ENCODE results near the gene MEGF11. TPM values are rescaled to one million over a fixed set of nuclear protein-coding genes. Genes with fewer than 3 reads are reported as not detected.

MEGF11 gene
- total RNA-seq, 4 donors from 2014 or later: 0.20 TPM; not detected in 3

- no peaks in the 10 kb centered on the region for H3K9me3 ChIP-seq
These were observed 223.9 kb downstream of the MEGF11 start for GRCh38 chr15:66029650-66030049.

GRCh38 chr15:66027268-66027805, 226.2 kb downstream of the MEGF11 start:
- Histone ChIP-seq H3K9me3 (no peaks in the 10 kb centered on the region), H3K27ac (no peak overlapping the region), H3K36me3 (no peaks in the 10 kb centered on the region), H3K27me3 (no peaks in the 10 kb centered on the region), H3K4me1 (no peaks in the 10 kb centered on the region), H3K4me3 (replicated peaks in 1 of 3) (no peak overlapping the region)
- intact Hi-C loops (cut with DNase I): no loop called here
- DNase-seq: no peak
- TF ChIP-seq POLR2A (IDR thresholded peaks at IDR 0.05) (no peak), CTCF (IDR thresholded peaks at IDR 0.05) (no peak)
- 53 to 66% methylated on average over 5 of the region's 5 CpGs for WGBS, 2 donors

More at GRCh38 chr15:66029650-66030049, 223.9 kb downstream of the MEGF11 start:
- H3K36me3 ChIP-seq: no peaks in the 10 kb centered on the region
- no peak overlapping the region for H3K4me3 ChIP-seq (replicated peaks in 1 of 3)
- no peak for DNase-seq
- intact Hi-C loops (cut with DNase I): no loop called here
- no peak overlapping the region for H3K27ac ChIP-seq
- no peaks in the 10 kb centered on the region for H3K27me3 ChIP-seq
- TF ChIP-seq CTCF (IDR thresholded peaks at IDR 0.05): no peak
- no peak for TF ChIP-seq POLR2A (IDR thresholded peaks at IDR 0.05)
- WGBS, 2 donors: 85% methylated on average over 5 of the region's 5 CpGs
- no peaks in the 10 kb centered on the region for H3K4me1 ChIP-seq

GRCh38 chr15:66025972-66026371, 227.6 kb downstream of the MEGF11 start:
- Histone ChIP-seq H3K36me3 (no peaks in the 10 kb centered on the region), H3K4me3 (replicated peaks in 1 of 3) (no peak overlapping the region), H3K9me3 (no peaks in the 10 kb centered on the region), H3K27ac (no peak overlapping the region), H3K4me1 (no peaks in the 10 kb centered on the region), H3K27me3 (no peaks in the 10 kb centered on the region)
- intact Hi-C loops (cut with DNase I): no loop called here
- TF ChIP-seq CTCF (IDR thresholded peaks at IDR 0.05): no peak
- no peak for TF ChIP-seq POLR2A (IDR thresholded peaks at IDR 0.05)
- 60 to 67% methylated on average over 6 to 7 of the region's 7 CpGs for WGBS, 2 donors
- DNase-seq: no peak

- TF ChIP-seq POLR2A (IDR thresholded peaks at IDR 0.05): no peak
- TF ChIP-seq CTCF (IDR thresholded peaks at IDR 0.05): no peak
- 0 to 3% methylated on average over 3 to 4 of the region's 4 CpGs for WGBS, 2 donors
- peak; percentile 6 to 12 for DNase-seq
- no peak overlapping the region for H3K27ac ChIP-seq
- H3K27me3 ChIP-seq: no peaks in the 10 kb centered on the region
- no peaks in the 10 kb centered on the region for H3K36me3 ChIP-seq
- intact Hi-C loops (cut with DNase I): no loop called here
- no peaks in the 10 kb centered on the region for H3K4me1 ChIP-seq
- H3K4me3 ChIP-seq (replicated peaks in 1 of 3): no peak overlapping the region
- H3K9me3 ChIP-seq: no peaks in the 10 kb centered on the region
These were observed 228.5 kb downstream of the MEGF11 start for GRCh38 chr15:66025015-66025452.

GRCh38 chr15:66024116-66024515, 229.4 kb downstream of the MEGF11 start:
- WGBS, 2 donors: 88% methylated on average over 4 of the region's 4 CpGs
- H3K27me3 ChIP-seq: no peaks in the 10 kb centered on the region
- TF ChIP-seq POLR2A (IDR thresholded peaks at IDR 0.05) (no peak), CTCF (IDR thresholded peaks at IDR 0.05) (no peak)
- H3K36me3 ChIP-seq: no peaks in the 10 kb centered on the region
- intact Hi-C loops (cut with DNase I): no loop called here
- no peaks in the 10 kb centered on the region for H3K4me1 ChIP-seq
- DNase-seq: no peak
- H3K9me3 ChIP-seq: no peaks in the 10 kb centered on the region
- no peak overlapping the region for H3K4me3 ChIP-seq (replicated peaks in 1 of 3)
- H3K27ac ChIP-seq: no peak overlapping the region
